ENCODE results near the gene PACSIN2. TPM values are rescaled to one million over a fixed set of nuclear protein-coding genes. Genes with fewer than 3 reads are reported as not detected.

Gene PACSIN2
- total RNA-seq, 3 donors from 2014 or later = 132 to 184 (median 152) TPM

DNA sequence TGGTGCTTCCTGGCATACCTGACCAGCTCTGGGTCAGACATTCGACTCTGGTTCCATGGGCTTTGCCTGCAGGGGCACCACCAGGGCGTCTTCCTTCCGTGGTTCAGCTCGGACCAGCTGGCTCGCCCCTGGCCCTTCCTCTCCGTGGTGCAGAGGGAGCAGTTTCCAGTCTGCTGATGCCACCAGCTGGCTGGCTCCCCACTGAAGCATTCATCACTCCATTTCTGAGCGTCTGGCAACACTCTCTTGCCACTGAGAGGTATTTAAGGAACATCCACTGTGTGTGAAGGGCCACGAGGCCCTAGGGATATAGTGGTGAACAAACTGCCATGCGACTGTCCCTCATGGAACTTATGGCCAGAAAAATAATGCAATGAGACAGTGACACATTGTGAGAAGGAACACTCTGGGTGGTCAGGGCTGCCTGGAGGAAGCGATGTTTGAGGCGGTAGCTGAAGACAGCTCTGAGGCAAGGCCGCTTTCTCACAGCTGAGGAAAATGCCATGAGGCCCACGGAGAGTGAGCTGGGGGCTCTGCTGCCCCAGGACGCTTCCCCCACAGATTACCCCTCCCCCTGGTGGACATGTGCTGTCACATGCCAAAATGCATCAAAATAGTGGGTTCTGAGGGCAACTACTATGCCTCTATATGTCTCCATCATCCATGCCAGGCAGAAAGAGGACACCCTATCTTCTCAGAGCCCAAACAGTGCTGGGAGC is 113.0 kb downstream of the PACSIN2 start:
- peaks cover 18% of the 10 kb centered on the region for H3K4me1 ChIP-seq (ENCODE audit: low read depth)
- DNase-seq = no peak
- H3K36me3 ChIP-seq (ENCODE audit: low read depth) = no peaks in the 10 kb centered on the region
- intact Hi-C loops (cut with DNase I, micrococcal nuclease) = no loop called here
- H3K4me3 ChIP-seq = no peak overlapping the region
- no peaks in the 10 kb centered on the region for H3K9me3 ChIP-seq
- TF ChIP-seq, protein P1, sequence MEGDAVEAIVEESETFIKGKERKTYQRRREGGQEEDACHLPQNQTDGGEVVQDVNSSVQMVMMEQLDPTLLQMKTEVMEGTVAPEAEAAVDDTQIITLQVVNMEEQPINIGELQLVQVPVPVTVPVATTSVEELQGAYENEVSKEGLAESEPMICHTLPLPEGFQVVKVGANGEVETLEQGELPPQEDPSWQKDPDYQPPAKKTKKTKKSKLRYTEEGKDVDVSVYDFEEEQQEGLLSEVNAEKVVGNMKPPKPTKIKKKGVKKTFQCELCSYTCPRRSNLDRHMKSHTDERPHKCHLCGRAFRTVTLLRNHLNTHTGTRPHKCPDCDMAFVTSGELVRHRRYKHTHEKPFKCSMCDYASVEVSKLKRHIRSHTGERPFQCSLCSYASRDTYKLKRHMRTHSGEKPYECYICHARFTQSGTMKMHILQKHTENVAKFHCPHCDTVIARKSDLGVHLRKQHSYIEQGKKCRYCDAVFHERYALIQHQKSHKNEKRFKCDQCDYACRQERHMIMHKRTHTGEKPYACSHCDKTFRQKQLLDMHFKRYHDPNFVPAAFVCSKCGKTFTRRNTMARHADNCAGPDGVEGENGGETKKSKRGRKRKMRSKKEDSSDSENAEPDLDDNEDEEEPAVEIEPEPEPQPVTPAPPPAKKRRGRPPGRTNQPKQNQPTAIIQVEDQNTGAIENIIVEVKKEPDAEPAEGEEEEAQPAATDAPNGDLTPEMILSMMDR (IDR thresholded peaks at IDR 0.05) = no peak
- ATAC-seq = no peak

DNA sequence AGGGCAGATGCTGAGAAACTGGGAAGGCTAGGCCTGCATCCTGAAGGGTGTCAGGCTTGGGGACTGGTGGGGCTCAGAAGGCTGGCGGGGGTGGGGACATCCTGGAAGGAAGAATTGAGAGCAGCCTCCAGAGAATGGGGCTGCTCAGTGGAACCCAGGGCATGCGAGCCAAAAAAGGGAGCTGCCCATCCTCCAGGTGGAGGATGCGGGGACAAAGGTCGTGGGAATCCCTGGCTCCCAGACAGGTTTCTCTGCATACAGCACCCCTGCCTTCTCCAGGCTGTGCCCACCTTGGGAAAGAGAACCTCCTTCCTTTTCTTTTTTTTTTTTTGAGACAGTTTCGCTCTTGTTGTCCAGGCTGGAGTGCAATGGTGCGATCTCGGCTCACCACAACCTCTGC is 117.0 kb downstream of the PACSIN2 start:
- intact Hi-C loops (cut with DNase I, micrococcal nuclease) = no loop called here
- Histone ChIP-seq H3K36me3 (ENCODE audit: low read depth) (no peaks in the 10 kb centered on the region), H3K4me3 (no peak overlapping the region), H3K4me1 (ENCODE audit: low read depth) (peaks cover 10% of the 10 kb centered on the region), H3K9me3 (no peaks in the 10 kb centered on the region)
- DNase-seq = no peak
- no peak for ATAC-seq
- TF ChIP-seq, protein P1 (IDR thresholded peaks at IDR 0.05) = no peak

DNA sequence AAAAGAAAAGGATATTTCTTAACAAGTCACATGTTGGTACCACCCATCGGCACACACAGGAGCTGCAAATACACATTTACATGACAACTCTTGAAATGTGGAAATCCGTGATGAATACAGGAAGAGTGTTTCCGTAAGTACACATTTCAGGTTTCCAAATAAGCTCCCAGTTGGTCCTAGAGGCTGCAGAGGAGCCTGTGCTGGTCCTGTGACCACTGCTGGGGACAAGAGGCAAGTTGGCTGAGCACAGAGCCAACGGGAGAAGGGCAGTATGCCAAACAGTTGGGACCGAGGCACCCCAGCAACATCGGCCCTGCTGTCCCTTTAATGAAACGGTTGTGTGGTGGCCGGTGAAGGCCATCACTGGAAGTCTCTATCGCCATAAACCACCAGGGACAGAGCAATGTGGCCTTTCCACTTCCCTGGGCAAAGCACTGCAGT is 119.4 kb downstream of the PACSIN2 start:
- Histone ChIP-seq H3K9me3 (no peaks in the 10 kb centered on the region), H3K36me3 (ENCODE audit: low read depth) (no peaks in the 10 kb centered on the region), H3K4me1 (ENCODE audit: low read depth) (peaks cover 17% of the 10 kb centered on the region), H3K4me3 (no peak overlapping the region)
- no peak for ATAC-seq
- TF ChIP-seq, protein P1 (IDR thresholded peaks at IDR 0.05) = no peak
- intact Hi-C loops (cut with DNase I, micrococcal nuclease) = no loop called here
- DNase-seq = no peak

DNA sequence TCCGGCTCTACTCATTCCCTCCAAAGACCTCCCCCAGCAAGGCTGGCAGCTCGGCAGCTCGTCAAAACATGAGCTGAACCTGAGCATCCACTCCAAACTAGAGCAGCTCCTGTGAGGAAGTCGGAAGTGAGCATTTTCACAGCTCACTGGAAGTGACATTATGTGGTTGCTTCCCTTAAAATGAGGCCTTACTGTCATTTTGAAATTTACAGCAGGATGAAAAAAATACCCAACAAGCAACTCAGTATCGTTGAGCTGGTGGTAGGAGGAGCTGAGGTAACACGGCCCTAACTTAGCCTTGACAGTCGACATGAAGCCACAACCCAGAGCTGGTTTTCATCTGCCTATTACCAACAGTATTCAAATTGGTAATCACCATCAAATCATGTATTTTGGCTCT is 119.9 kb downstream of the PACSIN2 start:
- Histone ChIP-seq H3K9me3 (no peaks in the 10 kb centered on the region), H3K4me3 (no peak overlapping the region), H3K4me1 (ENCODE audit: low read depth) (peaks cover 17% of the 10 kb centered on the region), H3K36me3 (ENCODE audit: low read depth) (no peaks in the 10 kb centered on the region)
- intact Hi-C loops (cut with DNase I, micrococcal nuclease) = no loop called here
- TF ChIP-seq, protein P1 (IDR thresholded peaks at IDR 0.05) = no peak
- DNase-seq (no peak), ATAC-seq (no peak)

DNA sequence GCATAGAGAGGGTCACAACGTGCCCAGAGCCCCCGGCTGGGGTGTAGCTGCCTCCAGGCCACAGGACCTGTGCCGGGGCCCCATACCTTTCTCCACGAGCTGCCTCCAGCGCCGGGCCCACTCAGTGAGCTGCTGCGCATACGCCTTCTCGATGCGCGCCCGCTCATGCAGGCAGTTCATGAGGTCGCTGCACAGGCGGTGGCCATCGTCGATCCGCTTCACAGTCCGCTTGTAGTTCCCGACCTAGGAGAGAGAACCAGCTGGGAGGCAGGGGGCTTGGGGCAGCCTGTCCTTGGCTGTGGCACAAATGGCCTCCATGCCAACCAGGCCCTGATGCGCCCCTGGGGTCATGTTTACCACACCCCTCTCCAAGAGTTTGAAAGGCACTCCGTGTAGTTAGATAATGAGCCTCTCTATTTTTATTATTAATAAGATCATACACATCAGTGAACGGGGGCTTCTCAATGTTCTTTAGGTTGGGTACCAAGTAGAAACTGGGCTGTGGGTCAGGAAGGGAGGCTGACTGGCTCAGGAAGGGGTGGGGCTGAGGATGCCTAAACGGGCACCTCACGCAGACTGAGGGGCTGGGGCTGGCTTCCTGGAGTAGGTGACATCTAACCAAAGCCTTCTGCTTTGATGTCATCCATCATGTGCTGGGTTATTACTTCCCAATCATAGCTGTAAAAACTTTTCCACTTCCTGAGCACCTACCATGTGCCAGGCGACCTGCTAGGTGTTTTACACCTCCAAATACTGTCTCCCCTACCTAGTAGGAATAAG is 121.4 kb downstream of the PACSIN2 start:
- TF ChIP-seq, protein P1 (IDR thresholded peaks at IDR 0.05) = no peak

More for the DNA sequence above, 121.4 kb downstream of the PACSIN2 start:
- no peak overlapping the region for H3K4me3 ChIP-seq
- DNase-seq (no peak), ATAC-seq (no peak)
- H3K4me1 ChIP-seq (ENCODE audit: low read depth) = peaks cover 17% of the 10 kb centered on the region
- H3K9me3 ChIP-seq = no peaks in the 10 kb centered on the region
- no peaks in the 10 kb centered on the region for H3K36me3 ChIP-seq (ENCODE audit: low read depth)
- intact Hi-C loops (cut with DNase I, micrococcal nuclease) = no loop called here

All from mucosa of descending colon (tissue), 3 donors.